ENCODE measurements around the gene CDKN1C.

CDKN1C gene

GRCh38 chr11:2833716-2834502, 51.7 kb downstream of the CDKN1C start (continued):
- TF ChIP-seq ZBTB6 (tag by site-specific recombination; IDR thresholded peaks at IDR 0.05) (no peak), OVOL3 (tag by site-specific recombination; IDR thresholded peaks at IDR 0.05) (no peak), ZBTB20 (tag by site-specific recombination; IDR thresholded peaks at IDR 0.05) (no peak), ELK4 (IDR thresholded peaks at IDR 0.05; ENCODE audit: borderline replicate concordance, low read depth, low read length) (no peak)
